Sciatic nerve (tissue), 2 donors: Measurements from ENCODE around the gene HSBP1L1. TPM values are rescaled to one million over a fixed set of nuclear protein-coding genes. Genes with fewer than 3 reads are reported as not detected.
"Not testable (repeated sequence)": the region's sequence is repeated elsewhere in the genome, so short reads cannot be mapped to it uniquely, and the experiment has no call there.

Experiments used
- ATAC-seq: fragments of 200-7000 bp; cut with Tn5 transposase; one replicate; pipeline ENCODE4 v1.9.1; 2020; ENCODE audit warnings: mild to moderate bottlenecking, moderate library complexity
- DNase-seq: peaks from one replicate; pipeline ENCODE4 v3.0.0-alpha.2; 2020; ENCODE audit warnings: low spot score
- intact Hi-C: fragments of 100-400 bp; cut with DNase I; formaldehyde crosslinking; loops from one replicate; pipeline ENCODE4 v1.14.2; 2022
- total RNA-seq: library from RNA; stranded (reverse); fragmentation: NEBNext Ultra II Directional; extraction: Animal tissue kit (Norgen Biotek cat#: 25700); gene quantifications from one replicate; pipeline ENCODE4 v1.2.1, GENCODE V29; 2021
- donor health status: DM: no; HTN: no; CAD: no.
- donor health status: DM: no; HTN: no; CAD: no.

Gene HSBP1L1
- total RNA-seq, 1 donor from 2014 or later, result 16.9 TPM

GRCh38 chr18:79953971-79954651 lies 10.3 kb upstream of the HSBP1L1 start:
- intact Hi-C loops, result no loop called here
- no peak for ATAC-seq

GRCh38 chr18:79954791-79955190 lies 9.7 kb upstream of the HSBP1L1 start:
- ATAC-seq (no peak), DNase-seq (peak; percentile 51)

More at GRCh38 chr18:79953971-79954651, 10.3 kb upstream of the HSBP1L1 start:
- peak; percentile 22 for DNase-seq

GRCh38 chr18:79955302-79956075 lies 9.0 kb upstream of the HSBP1L1 start:
- no peak for ATAC-seq
- intact Hi-C loops, result no loop called here
- DNase-seq, result peak; percentile 47

More at GRCh38 chr18:79954791-79955190, 9.7 kb upstream of the HSBP1L1 start:
- intact Hi-C loops, result no loop called here

GRCh38 chr18:79956276-79956675 lies 8.2 kb upstream of the HSBP1L1 start:
- intact Hi-C loops, result no loop called here
- DNase-seq (peak; percentile 33), ATAC-seq (no peak)

GRCh38 chr18:79958981-79959380 lies 5.5 kb upstream of the HSBP1L1 start:
- ATAC-seq (no peak), DNase-seq (no peak)
- intact Hi-C loops, result no loop called here

GRCh38 chr18:79960161-79960801 lies 4.2 kb upstream of the HSBP1L1 start:
- DNase-seq, intact Hi-C loops: not testable (repeated sequence)

GRCh38 chr18:79960921-79961526 lies 3.4 kb upstream of the HSBP1L1 start:
- intact Hi-C loops, result no loop called here
- ATAC-seq (no peak), DNase-seq (no peak)

More at GRCh38 chr18:79960161-79960801, 4.2 kb upstream of the HSBP1L1 start:
- not testable (repeated sequence) for ATAC-seq

GRCh38 chr18:79961527-79962291 lies 2.7 kb upstream of the HSBP1L1 start:
- intact Hi-C loops, result no loop called here
- no peak for DNase-seq

GRCh38 chr18:79962311-79962710 lies 2.1 kb upstream of the HSBP1L1 start:
- intact Hi-C loops, result no loop called here
- ATAC-seq, result peak; percentile 25
- no peak for DNase-seq

More at GRCh38 chr18:79961527-79962291, 2.7 kb upstream of the HSBP1L1 start:
- peak; percentile 20 for ATAC-seq

- intact Hi-C loops, result no loop called here
- peak; percentile 32 for DNase-seq
- ATAC-seq, result no peak
Measured at GRCh38 chr18:79962835-79963657, 1.4 kb upstream of the HSBP1L1 start.

- ATAC-seq (no peak), DNase-seq (peak; percentile 53)
- intact Hi-C loops, result no loop called here
Measured at GRCh38 chr18:79963658-79964329, 649 bp upstream of the HSBP1L1 start.

GRCh38 chr18:79965119-79965902 lies 868 bp downstream of the HSBP1L1 start:
- intact Hi-C loops, result no loop called here
- DNase-seq (peak; percentile 66), ATAC-seq (peak; percentile 43)

GRCh38 chr18:79970419-79971133 lies 6.1 kb downstream of the HSBP1L1 start:
- DNase-seq (peak; percentile 22), ATAC-seq (no peak)
- intact Hi-C loops, result no loop called here

GRCh38 chr18:79971211-79971952 lies 6.9 kb downstream of the HSBP1L1 start:
- intact Hi-C loops, result no loop called here
- no peak for ATAC-seq
- DNase-seq, result peak; percentile 8

- peak; percentile 30 for DNase-seq
- ATAC-seq, result no peak
Measured at GRCh38 chr18:79971986-79972385, 7.5 kb downstream of the HSBP1L1 start.

More at GRCh38 chr18:79971986-79972385, 7.5 kb downstream of the HSBP1L1 start:
- intact Hi-C loops, result no loop called here
